Cardiac fibroblast (primary cell): ENCODE data around the gene TMEM119.
"Not testable (repeated sequence)": the region's sequence is repeated elsewhere in the genome, so short reads cannot be mapped to it uniquely, and the experiment has no call there.

Experiments used
- DNase-seq, 2 donors: peaks; one replicate each; pipeline versions ENCODE4 v3.0.0 to v3.0.0-alpha.2; 2010; ENCODE audit warnings: low read depth in 2 of 2
- H3K4me3 ChIP-seq, 2 donors: replicated peaks in 1 of 2; 1 replicate in 1 of 2; 2 replicates in 1 of 2; pipeline ENCODE4 v1.5.1; 2011; ENCODE audit warnings: low read depth in 2 of 2, low read length in 2 of 2, mild to moderate bottlenecking in 2 of 2, moderate library complexity in 1 of 2
- CTCF ChIP-seq: IDR thresholded peaks from one replicate; pipeline ENCODE4 v1.5.1; 2011; ENCODE audit warnings: low read depth, mild to moderate bottlenecking, low read length, inconsistent platforms

Gene TMEM119

GRCh38 chr12:108580531-108580930, 17.4 kb downstream of the TMEM119 start:
- peak in 1 of 2 donors; percentile 60 for DNase-seq

GRCh38 chr12:108578813-108579212, 19.1 kb downstream of the TMEM119 start:
- no peak for DNase-seq
- no peak for TF ChIP-seq CTCF
- no peak overlapping the region for H3K4me3 ChIP-seq

More at GRCh38 chr12:108580531-108580930, 17.4 kb downstream of the TMEM119 start:
- H3K4me3 ChIP-seq: no peak overlapping the region
- no peak for TF ChIP-seq CTCF

- TF ChIP-seq CTCF: no peak
- no peak overlapping the region for H3K4me3 ChIP-seq
- no peak for DNase-seq
Measured at GRCh38 chr12:108578264-108578663, 19.6 kb downstream of the TMEM119 start.

GRCh38 chr12:108577458-108577857, 20.4 kb downstream of the TMEM119 start:
- no peak for TF ChIP-seq CTCF
- no peak for DNase-seq
- no peak overlapping the region for H3K4me3 ChIP-seq

- DNase-seq: no peak
- TF ChIP-seq CTCF: no peak
- H3K4me3 ChIP-seq: no peak overlapping the region
Measured at GRCh38 chr12:108576660-108577234, 21.1 kb downstream of the TMEM119 start.

- peak in 1 of 2 donors; percentile 27 for DNase-seq
- H3K4me3 ChIP-seq: no peak overlapping the region
- TF ChIP-seq CTCF: no peak
Measured at GRCh38 chr12:108575199-108575912, 22.5 kb downstream of the TMEM119 start.

- H3K4me3 ChIP-seq, DNase-seq: not testable (repeated sequence)
Measured at GRCh38 chr12:108574276-108574675, 23.6 kb downstream of the TMEM119 start.
